NCI-H226 (cell line): ENCODE measurements around the gene HCRT.
"Not testable (repeated sequence)": the region's sequence is repeated elsewhere in the genome, so short reads cannot be mapped to it uniquely, and the experiment has no call there.

Source experiments
- DNase-seq: peaks from one replicate; pipeline ENCODE4 v3.0.0-alpha.2; 2015

The HCRT gene

GRCh38 chr17:42179335-42179734 is 5.9 kb downstream of the HCRT start:
- no peak for DNase-seq

GRCh38 chr17:42178817-42179216 is 6.4 kb downstream of the HCRT start:
- no peak for DNase-seq

GRCh38 chr17:42177684-42178083 is 7.6 kb downstream of the HCRT start:
- DNase-seq, result no peak

- DNase-seq, result no peak
These were observed 11.0 kb downstream of the HCRT start for GRCh38 chr17:42174126-42174783.

- DNase-seq, result no peak
These were observed 13.4 kb downstream of the HCRT start for GRCh38 chr17:42171831-42172230.

GRCh38 chr17:42169351-42169750 is 15.9 kb downstream of the HCRT start:
- DNase-seq, result no peak

- no peak for DNase-seq
These were observed 17.4 kb downstream of the HCRT start for GRCh38 chr17:42167807-42168206.

- no peak for DNase-seq
These were observed 19.0 kb downstream of the HCRT start for GRCh38 chr17:42166196-42166763.

GRCh38 chr17:42165751-42166150 is 19.5 kb downstream of the HCRT start:
- DNase-seq, result no peak

- DNase-seq, result no peak
These were observed 21.4 kb downstream of the HCRT start for GRCh38 chr17:42163696-42164407.

GRCh38 chr17:42163113-42163512 is 22.1 kb downstream of the HCRT start:
- no peak for DNase-seq

- no peak for DNase-seq
These were observed 24.7 kb downstream of the HCRT start for GRCh38 chr17:42160531-42160910.

GRCh38 chr17:42159796-42160530 is 25.3 kb downstream of the HCRT start:
- no peak for DNase-seq

- DNase-seq, result no peak
These were observed 29.6 kb downstream of the HCRT start for GRCh38 chr17:42155614-42156045.

- no peak for DNase-seq
These were observed 31.1 kb downstream of the HCRT start for GRCh38 chr17:42153919-42154742.

GRCh38 chr17:42146911-42147607 is 38.2 kb downstream of the HCRT start:
- DNase-seq, result no peak

- DNase-seq, result not testable (repeated sequence)
These were observed 42.1 kb downstream of the HCRT start for GRCh38 chr17:42143138-42143537.

- DNase-seq, result no peak
These were observed 42.8 kb downstream of the HCRT start for GRCh38 chr17:42142371-42142896.

- DNase-seq, result no peak
These were observed 43.9 kb downstream of the HCRT start for GRCh38 chr17:42141382-42141781.

- not testable (repeated sequence) for DNase-seq
These were observed 44.6 kb downstream of the HCRT start for GRCh38 chr17:42140690-42141089.

GRCh38 chr17:42138749-42139492 is 46.3 kb downstream of the HCRT start:
- no peak for DNase-seq
